Activated effector memory CD4-positive, alpha-beta T cell treated with anti-CD3 and anti-CD28 coated beads, Interleukin-2, amount 50 U/mL, for 16 hours (primary cell): ENCODE measurements around the gene TRAPPC10.

Experiments
- DNase-seq: peaks from one replicate; pipeline ENCODE4 v3.0.0-alpha.2; 2020

Gene TRAPPC10

DNA sequence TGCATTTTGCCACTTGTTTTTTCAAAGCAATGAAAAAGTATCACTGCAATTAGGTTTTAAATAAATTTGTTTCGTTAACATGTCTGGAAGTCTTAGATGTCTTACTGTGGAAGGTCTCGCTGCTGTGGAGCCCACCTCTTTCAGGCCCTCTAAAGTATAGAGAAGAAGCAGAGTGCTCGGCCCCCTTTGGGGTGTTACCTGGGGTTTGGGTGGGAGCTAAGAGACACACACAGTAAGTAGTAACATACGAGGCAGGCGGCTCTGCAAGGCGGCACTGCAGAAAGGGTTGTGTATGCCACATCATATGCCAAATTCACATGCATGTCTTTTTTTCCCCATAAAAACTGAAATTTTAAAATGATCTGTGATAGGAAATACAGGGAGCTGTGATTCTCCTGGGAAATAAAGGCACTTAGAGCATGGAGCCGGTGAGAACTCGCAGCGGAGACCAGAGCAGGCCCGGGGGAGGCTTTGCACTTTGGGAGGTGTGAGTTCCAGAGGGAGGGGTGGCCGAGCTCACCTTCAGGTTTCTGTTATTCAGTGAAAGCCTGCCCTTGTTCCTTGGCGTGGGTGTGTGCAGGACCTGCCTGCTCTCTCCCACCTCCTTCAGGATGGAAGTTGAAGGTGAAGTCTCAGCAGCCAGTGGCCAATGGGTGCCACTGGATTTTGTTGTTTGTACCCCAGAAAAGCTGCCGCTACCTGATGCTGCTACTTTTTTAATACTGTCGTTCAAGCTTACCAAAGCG lies 59.4 kb downstream of the TRAPPC10 start:
- DNase-seq, result no peak

DNA sequence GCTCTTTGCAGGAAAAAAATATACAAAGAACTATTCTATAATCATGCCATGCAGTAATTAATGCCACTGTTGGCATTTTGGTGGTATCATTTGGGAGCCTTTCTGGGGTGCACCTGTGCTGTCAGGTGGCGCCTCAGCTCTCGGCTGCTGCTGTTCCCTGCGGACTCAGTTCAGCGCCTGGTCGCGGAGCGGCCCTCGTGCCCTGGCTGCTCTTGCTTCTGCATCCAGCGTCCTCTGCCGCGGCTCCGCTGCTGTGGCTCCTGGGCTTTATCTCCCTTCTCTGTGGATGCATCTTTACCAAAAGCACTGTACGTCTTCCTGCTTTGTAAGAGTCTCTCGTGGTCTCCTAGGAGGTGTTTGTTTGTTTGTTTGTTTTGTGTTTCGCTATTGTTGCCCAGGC lies 60.0 kb downstream of the TRAPPC10 start:
- no peak for DNase-seq

GRCh38 chr21:44074315-44074958 lies 62.3 kb downstream of the TRAPPC10 start:
- peak; percentile 43 for DNase-seq

DNA sequence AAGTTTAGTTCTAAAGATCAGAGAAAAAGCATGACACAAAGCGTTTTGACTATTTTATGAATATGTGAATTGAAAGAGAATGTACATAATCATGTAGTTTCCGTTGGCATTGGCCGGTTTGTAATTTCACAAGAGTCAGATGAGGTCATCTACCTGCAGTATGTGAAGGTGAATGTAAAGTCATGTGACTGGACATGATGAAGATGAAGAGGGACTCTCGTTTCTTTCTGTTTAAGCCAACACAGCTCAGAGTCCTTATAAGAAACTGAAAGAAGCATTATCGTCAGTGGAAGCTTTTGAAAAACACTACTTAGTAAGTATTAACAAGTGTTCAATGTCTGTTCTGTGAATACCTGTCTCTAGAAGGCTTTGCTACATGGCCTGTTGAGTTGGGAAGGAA lies 64.2 kb downstream of the TRAPPC10 start:
- DNase-seq, result no peak

GRCh38 chr21:44078411-44078981 lies 66.4 kb downstream of the TRAPPC10 start:
- DNase-seq, result peak; percentile 61

GRCh38 chr21:44079446-44079845 lies 67.3 kb downstream of the TRAPPC10 start:
- DNase-seq, result no peak

DNA sequence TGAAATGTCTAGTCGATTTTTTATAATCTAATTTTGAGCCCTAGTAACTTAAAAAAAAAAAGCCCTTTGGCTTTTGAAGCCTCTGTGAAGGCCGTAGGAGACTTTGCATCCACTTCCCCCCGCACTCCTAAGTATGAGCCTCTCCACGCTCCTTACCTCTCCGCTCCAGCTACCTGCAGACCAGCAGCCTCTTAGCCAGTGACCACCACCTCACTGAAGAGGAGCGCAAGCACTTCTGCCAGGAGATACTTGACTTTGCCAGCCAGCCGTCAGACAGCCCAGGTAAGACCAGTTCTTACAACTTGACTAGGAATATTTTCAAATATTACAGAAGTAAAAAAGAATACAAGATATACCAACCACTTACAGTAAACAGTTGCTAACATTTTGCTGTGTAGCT lies 67.7 kb downstream of the TRAPPC10 start:
- peak; percentile 53 for DNase-seq

DNA sequence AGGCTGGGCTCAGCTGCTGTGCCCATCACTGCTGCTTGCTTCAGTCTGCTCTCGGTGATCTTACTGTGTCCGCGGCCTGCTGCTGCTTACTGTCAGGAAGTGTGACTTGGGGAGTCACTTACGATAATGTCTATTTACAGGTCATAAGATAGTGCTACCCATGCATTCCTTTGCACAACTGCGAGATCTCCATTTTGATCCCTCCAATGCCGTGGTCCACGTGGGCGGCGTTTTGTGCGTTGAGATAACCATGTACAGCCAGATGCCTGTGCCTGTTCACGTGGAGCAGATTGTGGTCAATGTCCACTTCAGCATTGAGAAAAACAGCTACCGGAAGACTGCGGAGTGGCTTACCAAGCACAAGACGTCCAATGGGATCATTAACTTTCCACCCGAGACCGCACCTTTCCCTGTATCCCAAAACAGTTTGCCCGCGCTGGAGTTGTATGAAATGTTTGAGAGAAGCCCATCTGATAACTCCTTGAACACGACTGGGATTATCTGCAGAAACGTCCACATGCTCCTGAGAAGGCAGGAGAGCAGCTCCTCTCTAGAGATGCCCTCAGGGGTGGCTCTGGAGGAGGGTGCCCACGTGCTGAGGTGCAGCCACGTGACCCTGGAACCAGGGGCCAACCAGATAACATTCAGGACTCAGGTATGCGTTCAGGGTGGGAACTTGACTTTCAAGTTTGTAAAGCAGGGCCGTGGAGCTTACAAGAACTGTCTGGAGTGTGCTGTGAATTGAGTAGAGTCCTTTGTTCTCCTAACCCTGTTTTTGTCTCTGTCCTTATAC lies 70.7 kb downstream of the TRAPPC10 start:
- peak; percentile 63 for DNase-seq

DNA sequence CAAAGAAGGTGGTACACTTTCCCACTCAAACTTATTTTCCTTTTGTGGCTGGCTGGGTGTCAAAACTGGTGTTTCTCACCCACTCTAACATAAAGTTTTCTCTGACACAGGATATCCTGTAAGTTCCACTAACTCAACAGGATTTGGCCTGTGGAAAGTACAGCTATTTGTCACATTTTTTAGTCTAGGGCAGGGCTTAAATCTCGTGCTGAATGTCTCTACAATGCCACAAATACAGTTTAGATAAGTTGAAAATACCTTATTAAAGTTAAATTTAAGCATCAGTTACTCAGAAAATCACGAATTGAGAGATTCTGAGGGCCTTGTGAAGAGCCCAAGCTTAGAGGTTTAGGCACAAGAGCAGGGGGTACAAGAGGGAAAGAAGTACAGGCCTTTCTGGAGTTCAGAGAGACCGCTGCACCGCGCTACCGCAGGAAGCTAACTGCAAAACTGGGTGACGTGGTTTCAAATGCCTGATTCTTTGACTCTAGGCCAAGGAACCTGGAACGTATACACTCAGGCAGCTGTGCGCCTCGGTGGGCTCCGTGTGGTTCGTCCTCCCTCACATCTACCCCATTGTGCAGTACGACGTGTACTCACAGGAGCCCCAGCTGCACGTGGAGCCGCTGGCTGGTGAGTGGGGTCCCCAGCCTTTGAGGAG lies 71.7 kb downstream of the TRAPPC10 start:
- DNase-seq, result peak; percentile 81

DNA sequence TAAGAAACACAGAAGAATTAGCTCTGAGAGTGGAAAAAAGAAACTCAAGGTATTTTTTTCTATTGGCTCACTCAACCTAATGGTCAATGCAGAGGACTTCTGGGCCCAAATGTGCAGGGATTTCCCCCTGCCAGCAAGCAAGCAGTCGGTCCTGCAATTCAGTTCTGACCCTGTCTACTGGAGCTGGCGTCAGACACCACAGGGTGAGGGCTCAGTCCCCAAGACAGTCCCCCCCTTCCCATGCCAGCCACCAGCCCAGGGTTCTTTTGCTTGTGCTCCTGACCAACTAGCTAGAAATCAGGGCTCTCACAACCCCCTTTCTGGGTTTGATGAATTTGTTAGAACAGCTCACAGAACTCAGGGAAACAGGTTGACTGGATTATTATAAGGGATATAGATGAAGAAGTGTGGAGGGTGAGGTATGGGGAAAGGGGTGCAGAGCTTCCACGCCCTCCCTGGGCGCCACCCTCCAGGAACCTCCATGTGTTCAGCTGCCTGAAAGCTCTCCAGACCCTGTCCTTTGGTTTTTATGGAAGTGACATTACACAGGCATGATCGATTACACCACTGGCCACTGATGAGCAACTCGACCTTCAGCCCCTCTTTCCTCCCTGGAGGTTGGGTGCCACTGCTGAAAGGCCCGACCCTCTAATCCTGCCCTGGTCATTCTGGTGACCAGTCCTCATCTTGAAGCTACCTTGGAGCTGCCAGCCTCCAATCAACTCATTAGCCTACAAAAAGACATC lies 72.6 kb downstream of the TRAPPC10 start:
- DNase-seq, result peak; percentile 66

- DNase-seq, result no peak
Observed at GRCh38 chr21:44085491-44086321, 73.6 kb downstream of the TRAPPC10 start.

GRCh38 chr21:44086636-44087425 lies 74.7 kb downstream of the TRAPPC10 start:
- DNase-seq, result no peak

GRCh38 chr21:44087426-44088400 lies 75.6 kb downstream of the TRAPPC10 start:
- DNase-seq, result no peak

DNA sequence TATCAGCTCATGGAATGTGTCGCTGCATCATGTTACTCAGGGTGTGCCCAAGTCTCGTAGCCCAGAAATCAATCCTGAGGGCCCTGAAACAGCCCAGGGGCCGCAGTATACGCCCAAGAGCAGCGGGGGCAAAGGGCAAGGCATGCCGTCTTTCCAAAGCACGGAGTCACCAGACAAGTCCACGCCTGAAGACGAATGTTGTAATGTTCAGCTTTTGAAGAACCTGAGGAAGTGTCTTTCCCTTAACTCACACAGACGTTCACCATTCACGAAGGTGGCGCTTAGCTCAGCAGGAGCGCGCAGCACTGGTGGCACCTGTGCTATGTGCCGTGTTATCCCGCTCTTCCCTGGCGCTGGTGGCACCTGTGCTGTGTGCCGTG lies 76.3 kb downstream of the TRAPPC10 start:
- no peak for DNase-seq

DNA sequence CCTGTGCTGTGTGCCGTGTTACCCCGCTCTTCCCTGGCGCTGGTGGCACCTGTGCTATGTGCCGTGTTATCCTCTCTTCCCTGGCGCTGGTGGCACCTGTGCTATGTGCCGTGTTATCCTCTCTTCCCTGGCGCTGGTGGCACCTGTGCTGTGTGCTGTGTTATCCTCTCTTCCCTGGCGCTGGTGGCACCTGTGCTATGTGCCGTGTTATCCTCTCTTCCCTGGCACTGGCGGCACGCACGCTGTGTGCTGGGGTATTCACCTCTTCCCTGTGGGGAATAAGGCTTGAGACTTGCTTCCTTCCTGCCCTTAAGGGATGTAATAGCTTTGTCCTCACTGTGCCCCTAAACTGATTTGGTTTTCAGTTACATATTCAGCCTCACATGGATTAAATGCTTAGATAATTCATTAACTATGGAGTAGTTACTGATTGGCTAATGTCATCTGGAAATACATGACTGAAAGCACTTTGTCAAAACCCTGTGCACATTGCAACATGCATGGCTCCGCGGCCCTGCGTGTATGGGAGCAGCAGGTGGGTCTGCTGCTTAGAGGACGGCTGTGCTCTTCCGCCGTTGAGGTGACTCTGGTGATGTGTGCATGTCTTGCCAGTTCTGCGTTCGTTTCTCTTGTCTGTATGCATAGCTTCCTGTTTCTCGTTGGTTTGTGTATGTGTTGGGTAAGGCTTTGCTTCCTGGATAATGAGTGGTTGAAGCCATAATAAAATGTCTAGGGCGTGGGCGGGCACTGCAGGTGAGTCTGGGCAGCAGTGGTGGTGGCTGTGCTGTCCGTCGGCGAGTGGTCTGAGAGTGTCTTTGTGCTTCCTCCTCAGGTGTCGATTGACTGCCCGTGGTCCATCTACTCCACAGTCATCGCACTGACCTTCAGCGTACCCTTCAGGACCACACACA lies 77.1 kb downstream of the TRAPPC10 start:
- DNase-seq, result peak; percentile 74

- no peak for DNase-seq
Observed at GRCh38 chr21:44090325-44090724, 78.2 kb downstream of the TRAPPC10 start.

GRCh38 chr21:44092211-44092610 lies 80.1 kb downstream of the TRAPPC10 start:
- DNase-seq, result no peak

DNA sequence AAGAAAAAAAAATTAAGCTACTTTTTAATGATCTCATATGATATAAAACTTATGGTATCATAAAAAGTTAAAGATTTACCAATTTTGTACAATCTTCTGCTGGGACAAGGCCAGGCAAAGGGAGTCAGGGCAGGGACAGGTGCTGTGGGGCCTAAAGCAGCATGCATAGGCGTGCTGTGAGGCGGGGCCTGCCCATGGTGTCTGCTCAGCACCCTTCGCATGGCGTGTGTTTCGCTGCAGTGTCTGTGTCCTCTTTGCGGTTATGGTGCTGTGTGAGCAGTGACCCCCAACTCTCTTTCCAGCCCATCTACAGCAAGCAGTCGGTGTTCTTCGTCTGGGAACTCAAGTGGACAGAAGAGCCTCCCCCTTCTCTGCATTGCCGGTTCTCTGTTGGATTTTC lies 81.7 kb downstream of the TRAPPC10 start:
- no peak for DNase-seq
